Activated naive CD4-positive, alpha-beta T cell treated with anti-CD3 and anti-CD28 coated beads, Interleukin-2, amount 50 U/mL, for 72 hours (primary cell): ENCODE data around the gene MVP. TPM values are rescaled to one million over a fixed set of nuclear protein-coding genes. Genes with fewer than 3 reads are reported as not detected.
"Not testable (repeated sequence)": the region's sequence is repeated elsewhere in the genome, so short reads cannot be mapped to it uniquely, and the experiment has no call there.

Source experiments
- ATAC-seq, 2 donors: fragments of 150-1000 bp; cut with Tn5 transposase; 2 replicates each; pipeline ENCODE4 v1.10.0; 2021; ENCODE audit warnings: mild to moderate bottlenecking in 2 of 2, moderate library complexity in 2 of 2
- DNase-seq, 2 donors: peaks; one replicate each; pipeline ENCODE4 v3.0.0; 2021 to 2022; ENCODE audit warnings: low spot score in 2 of 2
- H3K27ac Mint-ChIP-seq, 2 donors: one replicate each; pipeline ENCODE4 v1.8.0; 2022; ENCODE audit warnings: mild to moderate bottlenecking in 2 of 2, mixed read lengths in 2 of 2
- H3K36me3 Mint-ChIP-seq, 2 donors: one replicate each; pipeline ENCODE4 v1.8.0; 2022; ENCODE audit warnings: mixed read lengths in 2 of 2
- H3K9me3 Mint-ChIP-seq, 2 donors: one replicate each; pipeline ENCODE4 v1.8.0; 2022; ENCODE audit warnings: mixed read lengths in 2 of 2
- total RNA-seq, 2 donors: library from RNA; stranded (reverse); gene quantifications; one replicate each; pipeline ENCODE4 v1.2.3, GENCODE V29; 2022

Gene MVP
- total RNA-seq, 2 donors from 2014 or later, result 77.6 to 168 TPM

- Mint-ChIP-seq H3K27ac (peak overlapping the region; percentile 95 to 97), H3K36me3 (peaks cover 55 to 57% of the 10 kb centered on the region in 2 donors), H3K9me3 (no peaks in the 10 kb centered on the region)
- ATAC-seq (peak; percentile 36 to 53), DNase-seq (peak in 1 of 2 donors; percentile 80)
These were observed 724 bp downstream of the MVP start for GRCh38 chr16:29820730-29821642.

GRCh38 chr16:29821643-29822115, 1.4 kb downstream of the MVP start:
- DNase-seq, result no peak
- ATAC-seq, result no peak
- Mint-ChIP-seq H3K36me3 (peaks cover 52 to 55% of the 10 kb centered on the region in 2 donors), H3K9me3 (no peaks in the 10 kb centered on the region), H3K27ac (peak overlapping the region; percentile 96 to 97)

GRCh38 chr16:29824589-29825144, 4.4 kb downstream of the MVP start:
- ATAC-seq (no peak), DNase-seq (no peak)
- peaks cover 26 to 29% of the 10 kb centered on the region in 2 donors for H3K36me3 Mint-ChIP-seq

GRCh38 chr16:29825145-29826044, 5.1 kb downstream of the MVP start:
- peak; percentile 57 to 79 for DNase-seq
- H3K27ac Mint-ChIP-seq, result peak overlapping the region; percentile 89 to 98
- peak; percentile 65 to 68 for ATAC-seq
- no peaks in the 10 kb centered on the region for H3K9me3 Mint-ChIP-seq
- H3K36me3 Mint-ChIP-seq, result peaks cover 19 to 24% of the 10 kb centered on the region in 2 donors

More at GRCh38 chr16:29824589-29825144, 4.4 kb downstream of the MVP start:
- peak overlapping the region; percentile 89 to 98 for H3K27ac Mint-ChIP-seq
- H3K9me3 Mint-ChIP-seq, result no peaks in the 10 kb centered on the region

- peak overlapping the region; percentile 87 to 98 for H3K27ac Mint-ChIP-seq
- DNase-seq, result no peak
- H3K36me3 Mint-ChIP-seq, result peaks cover 13 to 25% of the 10 kb centered on the region in 2 donors
- no peak for ATAC-seq
- no peaks in the 10 kb centered on the region for H3K9me3 Mint-ChIP-seq
These were observed 6.1 kb downstream of the MVP start for GRCh38 chr16:29826342-29826695.

GRCh38 chr16:29830774-29831173, 10.5 kb downstream of the MVP start:
- Mint-ChIP-seq H3K9me3 (no peaks in the 10 kb centered on the region), H3K27ac (peak overlapping the region in 1 of 2 donors; percentile 11), H3K36me3 (peaks cover 4 to 41% of the 10 kb centered on the region in 2 donors)
- DNase-seq (no peak), ATAC-seq (no peak)

GRCh38 chr16:29831490-29831889, 11.2 kb downstream of the MVP start:
- ATAC-seq, result no peak
- Mint-ChIP-seq H3K36me3 (peaks cover 4 to 42% of the 10 kb centered on the region in 2 donors), H3K27ac (peak overlapping the region in 1 of 2 donors; percentile 11), H3K9me3 (no peaks in the 10 kb centered on the region)
- no peak for DNase-seq

- not testable (repeated sequence) for DNase-seq, H3K9me3 Mint-ChIP-seq, ATAC-seq
- Mint-ChIP-seq H3K27ac (peak overlapping the region; percentile 34 to 36), H3K36me3 (peaks cover 4 to 47% of the 10 kb centered on the region in 2 donors)
These were observed 13.0 kb downstream of the MVP start for GRCh38 chr16:29833219-29833618.

GRCh38 chr16:29834079-29834478, 13.8 kb downstream of the MVP start:
- peaks cover 4 to 47% of the 10 kb centered on the region in 2 donors for H3K36me3 Mint-ChIP-seq
- H3K27ac Mint-ChIP-seq, result peak overlapping the region; percentile 34 to 79
- H3K9me3 Mint-ChIP-seq, result no peaks in the 10 kb centered on the region
- peak in 1 of 2 donors; percentile 50 for ATAC-seq
- no peak for DNase-seq

- Mint-ChIP-seq H3K36me3 (peaks cover under 1 to 44% of the 10 kb centered on the region in 2 donors), H3K9me3 (no peaks in the 10 kb centered on the region), H3K27ac (peak overlapping the region in 1 of 2 donors; percentile 44)
- ATAC-seq (no peak), DNase-seq (no peak)
These were observed 15.7 kb downstream of the MVP start for GRCh38 chr16:29835926-29836325.

GRCh38 chr16:29836623-29837022, 16.4 kb downstream of the MVP start:
- no peak for DNase-seq

GRCh38 chr16:29837841-29838240, 17.6 kb downstream of the MVP start:
- Mint-ChIP-seq H3K27ac (no peak overlapping the region), H3K36me3 (peaks cover 0 to 26% of the 10 kb centered on the region in 2 donors)

More at GRCh38 chr16:29836623-29837022, 16.4 kb downstream of the MVP start:
- H3K9me3 Mint-ChIP-seq, result no peaks in the 10 kb centered on the region
- H3K36me3 Mint-ChIP-seq, result peaks cover 0 to 37% of the 10 kb centered on the region in 2 donors
- no peak overlapping the region for H3K27ac Mint-ChIP-seq
- ATAC-seq, result no peak

GRCh38 chr16:29839822-29840221, 19.6 kb downstream of the MVP start:
- Mint-ChIP-seq H3K27ac (peak overlapping the region; percentile 54 to 60), H3K9me3 (no peaks in the 10 kb centered on the region), H3K36me3 (peaks cover 0 to 11% of the 10 kb centered on the region in 2 donors)
- DNase-seq (no peak), ATAC-seq (no peak)

More at GRCh38 chr16:29837841-29838240, 17.6 kb downstream of the MVP start:
- ATAC-seq (no peak), DNase-seq (no peak)
- H3K9me3 Mint-ChIP-seq, result no peaks in the 10 kb centered on the region

GRCh38 chr16:29840240-29840639, 20.0 kb downstream of the MVP start:
- H3K36me3 Mint-ChIP-seq, result peaks cover 2 to 11% of the 10 kb centered on the region in 2 donors
- peak overlapping the region; percentile 18 to 54 for H3K27ac Mint-ChIP-seq
- no peaks in the 10 kb centered on the region for H3K9me3 Mint-ChIP-seq
- DNase-seq (no peak), ATAC-seq (no peak)

GRCh38 chr16:29841631-29842030, 21.4 kb downstream of the MVP start:
- no peak for ATAC-seq
- no peak for DNase-seq
- Mint-ChIP-seq H3K27ac (no peak overlapping the region), H3K9me3 (no peaks in the 10 kb centered on the region), H3K36me3 (peaks cover 4 to 11% of the 10 kb centered on the region in 2 donors)

- DNase-seq (no peak), ATAC-seq (peak; percentile 29 to 46)
- no peaks in the 10 kb centered on the region for H3K9me3 Mint-ChIP-seq
- H3K36me3 Mint-ChIP-seq, result peaks cover 4 to 12% of the 10 kb centered on the region in 2 donors
- peak overlapping the region in 1 of 2 donors; percentile 66 for H3K27ac Mint-ChIP-seq
These were observed 22.6 kb downstream of the MVP start for GRCh38 chr16:29842732-29843346.
